GM12865 (cell line): ENCODE data around the gene GBA2.

Experiments used
- DNase-seq: peaks from one replicate; pipeline ENCODE4 v3.0.0; 2010; ENCODE audit warnings: low read depth
- H3K4me3 ChIP-seq: 2 replicates; pipeline ENCODE4 v1.5.1; 2011; ENCODE audit warnings: mild to moderate bottlenecking, low read depth, low read length, control low read depth
- TF ChIP-seq, protein P1 (sequence below): IDR thresholded peaks from 2 replicates; pipeline ENCODE4 v1.5.1; 2011; ENCODE audit warnings: low read length, control low read depth, low read depth, inconsistent platforms; ENCODE audit not compliant: insufficient read depth; ENCODE audit errors: missing control alignments

Gene GBA2

DNA sequence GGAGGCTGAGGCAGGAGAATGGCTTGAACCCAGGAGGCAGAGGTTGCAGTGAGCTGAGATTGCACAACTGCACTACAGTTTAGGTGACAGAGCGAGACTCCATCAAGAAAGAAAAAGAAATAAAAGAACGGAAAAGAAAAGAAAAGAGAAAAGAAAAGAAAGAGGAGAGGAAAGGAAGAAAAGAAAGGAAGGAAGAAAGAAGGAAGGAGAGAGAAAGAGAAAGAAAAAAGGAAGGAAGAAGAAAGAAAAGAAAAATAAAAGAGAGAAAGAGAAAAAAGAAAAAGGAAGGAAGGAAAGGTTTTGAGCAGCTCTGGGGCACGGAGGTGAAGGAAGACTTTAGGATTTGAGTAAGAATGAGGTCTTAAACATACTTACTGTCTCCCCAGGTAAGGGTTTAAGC, 35.5 kb downstream of the GBA2 start:
- TF ChIP-seq, protein P1, sequence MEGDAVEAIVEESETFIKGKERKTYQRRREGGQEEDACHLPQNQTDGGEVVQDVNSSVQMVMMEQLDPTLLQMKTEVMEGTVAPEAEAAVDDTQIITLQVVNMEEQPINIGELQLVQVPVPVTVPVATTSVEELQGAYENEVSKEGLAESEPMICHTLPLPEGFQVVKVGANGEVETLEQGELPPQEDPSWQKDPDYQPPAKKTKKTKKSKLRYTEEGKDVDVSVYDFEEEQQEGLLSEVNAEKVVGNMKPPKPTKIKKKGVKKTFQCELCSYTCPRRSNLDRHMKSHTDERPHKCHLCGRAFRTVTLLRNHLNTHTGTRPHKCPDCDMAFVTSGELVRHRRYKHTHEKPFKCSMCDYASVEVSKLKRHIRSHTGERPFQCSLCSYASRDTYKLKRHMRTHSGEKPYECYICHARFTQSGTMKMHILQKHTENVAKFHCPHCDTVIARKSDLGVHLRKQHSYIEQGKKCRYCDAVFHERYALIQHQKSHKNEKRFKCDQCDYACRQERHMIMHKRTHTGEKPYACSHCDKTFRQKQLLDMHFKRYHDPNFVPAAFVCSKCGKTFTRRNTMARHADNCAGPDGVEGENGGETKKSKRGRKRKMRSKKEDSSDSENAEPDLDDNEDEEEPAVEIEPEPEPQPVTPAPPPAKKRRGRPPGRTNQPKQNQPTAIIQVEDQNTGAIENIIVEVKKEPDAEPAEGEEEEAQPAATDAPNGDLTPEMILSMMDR = no peak
- no peak overlapping the region for H3K4me3 ChIP-seq
- DNase-seq = no peak

DNA sequence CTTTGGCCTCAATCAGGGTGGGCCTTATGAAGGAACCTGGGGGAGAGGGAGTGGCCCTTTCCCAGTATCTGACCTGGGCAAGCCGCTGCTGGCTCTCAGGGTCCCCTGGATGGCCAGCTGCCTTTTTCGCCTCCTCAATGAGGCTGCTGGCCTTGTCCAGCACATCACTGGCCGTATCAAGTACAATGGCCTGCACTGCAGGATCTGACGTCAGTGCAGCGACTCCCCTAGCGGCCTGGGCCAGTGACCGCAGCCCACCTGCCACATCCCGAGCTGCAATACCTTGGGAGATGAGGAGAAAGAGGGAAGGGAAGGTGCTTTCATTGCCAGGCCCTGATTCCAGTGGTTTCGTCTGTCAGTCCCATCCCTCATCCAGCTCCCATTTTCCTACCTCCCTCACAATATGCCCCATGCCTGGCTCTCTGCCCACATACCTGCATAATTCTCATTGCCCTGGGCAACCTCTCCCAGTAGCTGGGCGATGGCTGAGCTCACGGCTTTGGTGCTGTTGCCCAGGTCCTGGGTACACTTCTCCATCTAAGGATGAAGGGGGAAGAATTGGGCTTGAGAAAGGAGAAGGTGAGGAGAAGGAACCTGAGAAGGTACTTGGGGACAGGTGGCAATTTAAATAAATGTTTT, 36.1 kb downstream of the GBA2 start:
- TF ChIP-seq, protein P1 = no peak
- DNase-seq = no peak

DNA sequence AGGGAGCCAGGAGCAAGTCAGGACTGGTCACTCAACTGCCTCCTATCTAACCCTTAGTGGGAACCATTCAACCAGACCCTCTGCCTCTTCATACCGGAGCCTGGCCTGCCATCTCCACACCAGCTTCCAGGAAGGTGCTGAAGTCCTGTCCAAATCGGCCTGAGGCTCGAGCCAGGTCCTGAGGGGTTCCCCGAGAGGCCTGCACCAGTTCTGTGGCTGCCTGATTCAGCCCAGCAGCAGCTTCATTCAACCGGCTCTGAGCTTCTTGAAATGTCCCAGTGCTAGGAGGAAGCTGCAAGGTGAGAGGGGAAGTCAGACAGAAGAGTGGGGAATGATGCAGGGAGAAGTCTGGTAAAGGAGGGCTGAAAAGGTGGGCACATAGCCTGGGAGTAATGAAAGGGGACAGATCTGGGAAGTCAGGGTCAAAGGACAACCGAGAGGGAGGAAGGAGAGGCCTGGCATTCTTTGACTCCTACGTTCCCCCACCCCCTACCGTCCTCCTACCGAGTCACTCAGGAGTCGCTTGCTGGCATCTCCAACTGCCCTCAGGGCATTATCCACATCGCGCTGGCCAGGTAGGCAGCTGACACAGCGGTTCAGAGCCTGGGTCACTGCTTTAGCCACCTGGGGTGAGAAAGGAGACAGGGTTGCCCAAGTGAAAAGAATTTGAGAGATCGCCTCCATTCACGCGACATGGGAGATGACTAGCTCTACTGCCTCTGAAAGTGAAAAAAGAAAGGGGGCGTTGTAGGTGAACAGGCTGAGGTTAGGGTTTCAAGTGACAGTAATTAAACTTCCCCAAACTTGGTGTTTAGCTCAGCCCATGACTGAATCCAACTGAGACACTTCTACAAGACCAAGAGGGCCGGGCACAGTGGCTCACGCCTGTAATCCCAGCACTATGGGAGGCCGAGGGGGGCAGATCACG, 37.3 kb downstream of the GBA2 start:
- H3K4me3 ChIP-seq = no peak overlapping the region
- TF ChIP-seq, protein P1 = no peak
- DNase-seq = peak; percentile 46

More for the DNA sequence above, 36.1 kb downstream of the GBA2 start:
- no peak overlapping the region for H3K4me3 ChIP-seq

DNA sequence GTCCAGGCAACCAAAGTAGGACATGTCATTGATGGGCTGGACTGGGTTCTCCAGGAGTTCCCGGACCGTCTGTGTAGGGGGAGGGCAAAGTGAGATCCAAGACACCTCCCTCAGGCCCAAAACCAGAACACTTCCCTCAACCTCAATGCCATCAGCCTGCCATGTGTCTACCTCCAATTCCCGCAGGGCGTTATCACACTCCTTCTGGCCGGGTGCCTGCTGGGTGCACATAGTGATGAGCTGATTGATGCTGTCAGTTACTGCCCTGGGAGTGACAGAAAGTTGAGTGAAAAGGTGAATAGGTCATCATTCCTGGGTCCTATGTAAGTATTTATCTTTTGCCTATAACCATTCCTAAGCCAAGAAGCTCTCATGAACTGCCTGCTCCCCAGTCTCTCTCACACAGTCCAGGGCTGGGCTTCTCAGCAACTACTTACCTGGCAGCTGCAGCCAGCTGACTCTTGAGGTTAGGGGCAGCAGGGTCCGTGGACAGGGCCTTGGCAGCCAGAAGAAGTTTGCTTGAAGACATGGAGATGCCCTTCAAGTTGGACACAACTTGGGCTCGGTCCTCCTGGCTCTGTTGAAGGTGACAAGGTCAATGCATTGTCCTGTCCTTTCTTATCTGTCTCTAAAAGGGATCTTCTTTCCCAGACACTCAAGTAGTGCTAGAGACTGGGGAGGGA, 38.1 kb downstream of the GBA2 start:
- TF ChIP-seq, protein P1 = no peak
- DNase-seq = no peak
- no peak overlapping the region for H3K4me3 ChIP-seq

DNA sequence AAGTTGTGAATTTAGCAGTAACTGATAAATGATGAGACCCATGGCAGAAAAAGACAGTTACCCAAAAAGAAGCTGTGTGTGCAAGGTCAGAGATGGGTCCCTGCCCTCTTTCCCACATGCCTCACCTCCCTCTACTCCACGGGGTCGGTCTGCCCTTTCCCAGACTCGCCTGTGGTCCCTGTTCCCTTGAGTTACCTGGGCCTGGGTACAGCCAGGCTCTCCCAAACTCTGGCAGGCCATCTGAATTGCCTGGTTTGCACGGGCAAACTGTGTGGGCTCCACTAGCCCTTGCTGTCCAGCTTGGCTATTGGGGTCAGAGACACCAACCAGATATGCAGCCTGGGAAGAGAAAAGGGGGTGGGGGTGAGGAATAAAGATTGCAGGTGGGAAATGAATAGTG, 40.9 kb downstream of the GBA2 start:
- no peak for DNase-seq
- TF ChIP-seq, protein P1 = no peak

DNA sequence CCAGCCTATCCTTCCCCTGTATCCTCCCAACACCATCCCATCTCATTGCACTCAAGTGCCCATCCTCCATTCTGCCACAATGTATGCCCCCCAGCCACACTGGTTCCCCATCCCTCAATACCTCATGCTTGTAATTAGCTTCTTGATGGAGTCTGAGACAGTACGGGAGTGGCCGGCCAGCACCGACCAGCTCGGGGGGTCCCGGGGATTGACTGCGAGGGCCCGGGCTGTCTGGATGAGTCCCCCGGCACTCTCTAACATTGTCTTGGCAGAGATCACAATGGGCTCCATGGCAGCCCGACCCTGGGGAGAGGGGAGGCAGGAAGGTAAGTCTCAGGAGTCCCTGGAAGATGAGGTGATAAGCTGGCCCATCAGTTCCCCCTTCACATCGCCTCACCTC, 42.1 kb downstream of the GBA2 start:
- H3K4me3 ChIP-seq = no peak overlapping the region
- DNase-seq = no peak
- TF ChIP-seq, protein P1 = no peak

More for the DNA sequence above, 40.9 kb downstream of the GBA2 start:
- no peak overlapping the region for H3K4me3 ChIP-seq
